ENCODE results near the gene PRR22.

PRR22 gene

GRCh38 chr19:5801796-5802619 is 17.5 kb upstream of the PRR22 start:
- H3K9me3 ChIP-seq (ENCODE audit: control insufficient read depth, insufficient read depth, low read length) = no peaks in the 10 kb centered on the region
- H3K27ac ChIP-seq (ENCODE audit: low read depth, low read length) = no peak overlapping the region
- H3K36me3 ChIP-seq (ENCODE audit: control insufficient read depth, insufficient read depth, low read length) = no peaks in the 10 kb centered on the region
- H3K4me1 ChIP-seq (ENCODE audit: control insufficient read depth, insufficient read depth, low read length) = peaks cover 3% of the 10 kb centered on the region; the same call in 1 of the 2 replicates
- H3K9ac ChIP-seq (ENCODE audit: low read depth, low read length) = no peak overlapping the region
- peak overlapping the region; percentile 37; the same call in 1 of the 2 replicates for H3K4me3 ChIP-seq (ENCODE audit: low read depth, low read length)
- peaks cover 10% of the 10 kb centered on the region for H3K27me3 ChIP-seq (ENCODE audit: control insufficient read depth, insufficient read depth, low read length)

GRCh38 chr19:5800361-5801270 is 16.1 kb upstream of the PRR22 start:
- no peak overlapping the region for H3K27ac ChIP-seq (ENCODE audit: low read depth, low read length)
- peaks cover 10% of the 10 kb centered on the region for H3K27me3 ChIP-seq (ENCODE audit: control insufficient read depth, insufficient read depth, low read length)
- no peak overlapping the region for H3K9ac ChIP-seq (ENCODE audit: low read depth, low read length)
- H3K36me3 ChIP-seq (ENCODE audit: control insufficient read depth, insufficient read depth, low read length) = no peaks in the 10 kb centered on the region
- H3K4me1 ChIP-seq (ENCODE audit: control insufficient read depth, insufficient read depth, low read length) = peaks cover 3% of the 10 kb centered on the region; the same call in 1 of the 2 replicates
- no peaks in the 10 kb centered on the region for H3K9me3 ChIP-seq (ENCODE audit: control insufficient read depth, insufficient read depth, low read length)
- H3K4me3 ChIP-seq (ENCODE audit: low read depth, low read length) = no peak overlapping the region

DNA sequence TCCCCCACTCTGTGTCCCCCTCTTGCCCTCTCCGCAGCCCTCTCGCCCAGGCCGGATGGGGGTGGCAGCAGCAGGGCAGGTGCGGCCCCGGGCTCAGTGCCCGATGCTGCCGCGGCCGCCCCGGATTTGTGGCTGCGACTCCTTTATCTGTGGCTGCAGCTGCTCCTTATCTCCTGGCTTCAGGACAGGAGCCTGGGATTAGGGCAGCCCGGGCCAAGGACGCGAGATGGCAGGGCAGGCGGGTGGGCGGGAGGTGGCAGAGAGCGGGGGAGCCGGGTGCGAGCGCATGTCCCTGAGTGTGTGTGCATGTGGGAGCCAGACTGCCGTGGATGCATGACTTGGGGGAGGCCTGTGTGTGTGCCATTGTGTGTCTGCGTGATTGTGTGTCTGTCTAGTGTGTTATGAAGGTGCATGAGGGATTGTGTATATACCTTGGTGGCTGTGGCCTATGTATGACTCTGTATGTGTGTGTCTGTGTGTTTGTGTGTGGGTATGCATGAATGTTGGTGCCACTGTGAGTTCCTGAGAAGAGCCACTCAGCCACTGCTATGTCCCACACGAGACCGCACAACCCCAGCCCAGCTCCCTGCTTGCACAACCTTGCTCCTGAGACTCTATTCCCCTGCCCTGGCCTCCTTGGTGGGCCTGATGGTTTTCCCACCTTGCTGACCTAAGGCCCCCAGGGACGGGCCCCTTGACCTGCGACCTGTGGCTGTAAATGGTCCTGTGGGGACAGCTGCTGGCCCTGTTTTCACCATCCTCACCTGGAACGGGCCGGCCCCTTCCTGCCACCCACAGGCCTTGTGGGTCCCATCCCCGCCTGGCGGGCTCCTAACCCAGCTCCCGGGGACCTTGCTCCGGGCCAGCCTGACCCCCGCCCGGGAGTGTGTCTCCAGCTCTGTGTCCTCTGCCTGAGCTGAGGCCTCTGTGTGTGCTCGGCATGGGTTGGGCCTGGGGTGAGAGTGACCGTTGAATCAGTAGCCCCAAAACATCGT is 15.0 kb upstream of the PRR22 start:
- no peaks in the 10 kb centered on the region for H3K36me3 ChIP-seq (ENCODE audit: control insufficient read depth, insufficient read depth, low read length)
- H3K9ac ChIP-seq (ENCODE audit: low read depth, low read length) = no peak overlapping the region
- peaks cover 3% of the 10 kb centered on the region; the same call in 1 of the 2 replicates for H3K4me1 ChIP-seq (ENCODE audit: control insufficient read depth, insufficient read depth, low read length)
- no peaks in the 10 kb centered on the region for H3K9me3 ChIP-seq (ENCODE audit: control insufficient read depth, insufficient read depth, low read length)
- no peak overlapping the region for H3K4me3 ChIP-seq (ENCODE audit: low read depth, low read length)
- H3K27me3 ChIP-seq (ENCODE audit: control insufficient read depth, insufficient read depth, low read length) = peaks cover 9% of the 10 kb centered on the region
- H3K27ac ChIP-seq (ENCODE audit: low read depth, low read length) = no peak overlapping the region

DNA sequence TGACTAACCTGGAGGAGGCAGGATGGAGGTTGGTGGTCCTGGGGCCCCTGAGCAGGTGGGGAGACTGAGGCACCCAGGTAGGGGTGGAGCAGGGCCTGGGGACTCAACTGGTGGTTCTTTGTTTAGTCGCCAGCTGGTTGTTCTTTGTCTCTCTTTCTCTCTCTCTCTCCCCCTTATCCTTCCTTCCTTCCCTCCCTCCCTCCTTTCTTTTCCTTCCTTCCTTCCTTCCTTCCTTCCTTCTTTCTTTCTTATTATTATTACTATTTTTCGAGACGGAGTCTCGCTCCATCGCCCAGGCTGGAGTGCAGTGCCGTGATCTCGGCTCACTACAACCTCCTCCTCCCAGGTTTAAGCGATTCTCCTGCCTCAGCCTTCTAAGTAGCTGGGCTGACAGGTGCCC is 13.7 kb upstream of the PRR22 start:
- Histone ChIP-seq H3K27me3 (ENCODE audit: control insufficient read depth, insufficient read depth, low read length) (peaks cover 2% of the 10 kb centered on the region), H3K9ac (ENCODE audit: low read depth, low read length) (no peak overlapping the region), H3K9me3 (ENCODE audit: control insufficient read depth, insufficient read depth, low read length) (no peaks in the 10 kb centered on the region), H3K36me3 (ENCODE audit: control insufficient read depth, insufficient read depth, low read length) (no peaks in the 10 kb centered on the region), H3K4me1 (ENCODE audit: control insufficient read depth, insufficient read depth, low read length) (peaks cover 3% of the 10 kb centered on the region; the same call in 1 of the 2 replicates), H3K27ac (ENCODE audit: low read depth, low read length) (no peak overlapping the region), H3K4me3 (ENCODE audit: low read depth, low read length) (no peak overlapping the region)

DNA sequence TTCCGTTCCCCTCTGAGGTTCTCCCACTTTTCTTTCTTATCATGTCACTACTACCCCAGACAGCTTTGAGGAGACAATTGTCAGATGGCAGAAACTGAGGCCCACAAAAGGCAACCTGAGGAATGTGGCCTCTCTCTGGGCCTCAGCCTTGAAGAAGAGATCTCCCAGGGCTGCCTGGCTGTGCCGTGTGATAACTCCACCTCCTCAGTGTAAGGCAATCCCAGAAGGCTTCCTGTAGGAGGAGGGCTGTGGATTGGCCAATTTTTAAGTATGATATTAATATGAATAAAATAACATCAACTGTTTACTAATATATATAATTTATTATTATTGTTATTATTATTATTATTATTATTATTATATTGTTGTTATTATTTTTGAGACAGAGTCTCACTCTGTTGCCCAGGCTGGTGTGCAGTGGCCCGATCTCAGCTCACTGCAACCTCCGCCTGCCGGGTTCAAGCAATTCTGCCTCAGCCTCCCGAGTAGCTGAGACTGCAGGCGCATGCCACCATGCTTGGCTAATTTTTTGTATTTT is 10.9 kb upstream of the PRR22 start:
- H3K27me3 ChIP-seq (ENCODE audit: control insufficient read depth, insufficient read depth, low read length) = no peaks in the 10 kb centered on the region
- H3K4me3 ChIP-seq (ENCODE audit: low read depth, low read length) = no peak overlapping the region
- no peak overlapping the region for H3K9ac ChIP-seq (ENCODE audit: low read depth, low read length)
- H3K36me3 ChIP-seq (ENCODE audit: control insufficient read depth, insufficient read depth, low read length) = no peaks in the 10 kb centered on the region
- no peak overlapping the region for H3K27ac ChIP-seq (ENCODE audit: low read depth, low read length)
- H3K4me1 ChIP-seq (ENCODE audit: control insufficient read depth, insufficient read depth, low read length) = no peaks in the 10 kb centered on the region
- H3K9me3 ChIP-seq (ENCODE audit: control insufficient read depth, insufficient read depth, low read length) = no peaks in the 10 kb centered on the region

- H3K4me3 ChIP-seq (ENCODE audit: low read depth, low read length) = no peak overlapping the region
- 0 out of 2 replicates have a peak, but pooled peaks cover 3% of the 10 kb centered on the region for H3K4me1 ChIP-seq (ENCODE audit: control insufficient read depth, insufficient read depth, low read length)
- H3K27ac ChIP-seq (ENCODE audit: low read depth, low read length) = no peak overlapping the region
- H3K36me3 ChIP-seq (ENCODE audit: control insufficient read depth, insufficient read depth, low read length) = peaks cover 18% of the 10 kb centered on the region
- H3K9me3 ChIP-seq (ENCODE audit: control insufficient read depth, insufficient read depth, low read length) = no peaks in the 10 kb centered on the region
- no peak overlapping the region for H3K9ac ChIP-seq (ENCODE audit: low read depth, low read length)
- no peaks in the 10 kb centered on the region for H3K27me3 ChIP-seq (ENCODE audit: control insufficient read depth, insufficient read depth, low read length)
These were observed 8.6 kb upstream of the PRR22 start for GRCh38 chr19:5793188-5793587.

DNA sequence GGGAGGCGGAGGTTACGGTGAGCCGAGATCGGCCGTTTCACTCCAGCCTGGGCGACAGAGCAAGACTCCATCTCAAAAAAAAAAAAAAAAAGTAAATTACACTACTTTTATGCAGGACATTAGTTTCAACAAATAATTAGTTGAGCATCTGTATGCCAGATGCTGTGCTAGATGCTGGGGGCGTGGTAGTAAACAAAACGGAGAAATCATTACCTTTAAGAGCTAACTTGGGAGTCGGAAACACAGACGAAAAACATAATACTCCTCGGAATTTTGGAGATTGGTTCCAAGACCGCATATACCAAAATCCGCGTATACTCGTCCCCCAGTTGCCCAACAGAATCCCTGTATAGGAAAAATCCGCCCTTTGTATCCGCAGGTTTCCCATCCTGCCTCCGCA is 7.7 kb upstream of the PRR22 start:
- no peak overlapping the region for H3K27ac ChIP-seq (ENCODE audit: low read depth, low read length)
- peaks cover 28% of the 10 kb centered on the region for H3K36me3 ChIP-seq (ENCODE audit: control insufficient read depth, insufficient read depth, low read length)
- H3K9ac ChIP-seq (ENCODE audit: low read depth, low read length) = no peak overlapping the region

GRCh38 chr19:5790559-5791520 is 6.3 kb upstream of the PRR22 start, which contains the start of gene DUS3L:
DUS3L (minus strand) TSS chr19:5791163; CDS start chr19:5791141, 22 bp downstream.
- Histone ChIP-seq H3K4me1 (ENCODE audit: control insufficient read depth, insufficient read depth, low read length) (0 out of 2 replicates have a peak, but pooled peaks cover 3% of the 10 kb centered on the region), H3K27ac (ENCODE audit: low read depth, low read length) (peak within 1 kb of the TSS; percentile 96), H3K27me3 (ENCODE audit: control insufficient read depth, insufficient read depth, low read length) (no peaks in the 10 kb centered on the region), H3K4me3 (ENCODE audit: low read depth, low read length) (peak within 1 kb of the TSS; percentile 84), H3K9me3 (ENCODE audit: control insufficient read depth, insufficient read depth, low read length) (no peaks in the 10 kb centered on the region), H3K36me3 (ENCODE audit: control insufficient read depth, insufficient read depth, low read length) (peaks cover 41% of the 10 kb centered on the region), H3K9ac (ENCODE audit: low read depth, low read length) (peak within 1 kb of the TSS; percentile 92)

More for the DNA sequence above, 7.7 kb upstream of the PRR22 start:
- H3K9me3 ChIP-seq (ENCODE audit: control insufficient read depth, insufficient read depth, low read length) = no peaks in the 10 kb centered on the region
- 0 out of 2 replicates have a peak, but pooled peaks cover 3% of the 10 kb centered on the region for H3K4me1 ChIP-seq (ENCODE audit: control insufficient read depth, insufficient read depth, low read length)
- H3K27me3 ChIP-seq (ENCODE audit: control insufficient read depth, insufficient read depth, low read length) = no peaks in the 10 kb centered on the region
- H3K4me3 ChIP-seq (ENCODE audit: low read depth, low read length) = no peak overlapping the region

DNA sequence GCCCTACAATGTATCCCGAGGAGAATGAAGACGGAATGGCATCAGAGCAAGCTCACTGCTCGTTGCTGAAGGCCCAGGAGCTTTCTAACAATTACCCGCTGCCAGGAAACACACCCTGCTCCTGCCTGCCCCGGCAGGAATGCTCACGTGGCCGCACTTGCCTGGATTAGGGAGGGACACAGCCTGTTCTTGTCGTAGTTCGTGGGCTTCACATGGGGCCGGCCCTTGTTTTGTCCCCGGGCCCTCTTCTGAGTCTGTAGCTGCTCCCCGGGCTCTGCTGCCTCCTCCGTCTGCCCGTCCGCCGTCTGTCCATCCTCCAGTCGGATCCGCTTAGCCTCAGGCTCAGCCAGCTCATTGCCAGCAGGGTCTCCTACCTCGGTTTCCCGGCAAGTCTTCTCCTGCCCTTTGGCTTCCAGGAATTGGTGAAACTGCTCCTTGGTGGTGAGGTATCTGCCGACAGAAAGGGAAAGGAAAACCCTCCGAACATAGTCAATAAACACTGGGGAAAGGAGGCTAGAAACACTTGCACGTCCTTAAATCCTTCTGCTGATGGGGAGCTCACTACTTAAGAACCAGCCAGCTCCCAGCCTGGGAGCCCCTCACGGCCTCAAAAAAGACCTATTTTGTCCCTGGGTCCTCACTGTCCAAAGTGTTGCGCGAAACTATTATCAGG is 5.5 kb upstream of the PRR22 start:
- 0 out of 2 replicates have a peak, but pooled peaks cover 3% of the 10 kb centered on the region for H3K4me1 ChIP-seq (ENCODE audit: control insufficient read depth, insufficient read depth, low read length)
- H3K9me3 ChIP-seq (ENCODE audit: control insufficient read depth, insufficient read depth, low read length) = no peaks in the 10 kb centered on the region
- H3K9ac ChIP-seq (ENCODE audit: low read depth, low read length) = no peak overlapping the region
- peaks cover 50% of the 10 kb centered on the region for H3K36me3 ChIP-seq (ENCODE audit: control insufficient read depth, insufficient read depth, low read length)
- peak overlapping the region; percentile 84 for H3K4me3 ChIP-seq (ENCODE audit: low read depth, low read length)
- no peaks in the 10 kb centered on the region for H3K27me3 ChIP-seq (ENCODE audit: control insufficient read depth, insufficient read depth, low read length)
- peak overlapping the region; percentile 23 for H3K27ac ChIP-seq (ENCODE audit: low read depth, low read length)

Data from HUES48 (cell line).